IMR-90 (cell line): Measurements from ENCODE around the gene FRMD4B. TPM values are rescaled to one million over a fixed set of nuclear protein-coding genes. Genes with fewer than 3 reads are reported as not detected.

Experiments
- ATAC-seq: fragments of 200-7000 bp; cut with Tn5 transposase; 2 replicates; pipeline ENCODE4 v1.9.1; 2020; ENCODE audit warnings: low read depth, mild to moderate bottlenecking, moderate library complexity
- BruUV-seq: library from RNA; stranded (reverse); fragments of 400-500 nt; replicated peaks from 2 replicates; lab custom pipeline; 2021; lab: Mats Ljungman, UMichigan
- CTCF ChIA-PET: fragments of 300-600 bp; formaldehyde crosslinking; extraction: SDS; loops from one replicate; lab custom pipeline; 2021; ENCODE audit warnings: antibody characterized with exemption; lab: Yijun Ruan, JAX
- POLR2A ChIA-PET: fragments of 300-600 bp; sonication (Branson Sonifier 250); formaldehyde crosslinking; loops from one replicate; lab custom pipeline; 2022; ENCODE audit warnings: antibody characterized with exemption; ENCODE audit not compliant: unreplicated experiment; lab: Charles Lee
- DNase-seq: peaks from one replicate; pipeline ENCODE4 v3.0.0; 2013
- H2AFZ ChIP-seq: replicated peaks from 2 replicates; pipeline ENCODE3; 2013; ENCODE audit warnings: low read length, mild to moderate bottlenecking; ENCODE audit not compliant: poor library complexity
- H2AK5ac ChIP-seq: 2 replicates; pipeline ENCODE4 v1.6.1; 2013; ENCODE audit warnings: low read depth, low read length, inconsistent platforms
- H2AK9ac ChIP-seq: replicated peaks from 2 replicates; pipeline ENCODE3; 2013; ENCODE audit warnings: mild to moderate bottlenecking, low read depth, low read length, moderate library complexity; ENCODE audit not compliant: poor library complexity
- H2BK120ac ChIP-seq: 2 replicates; pipeline ENCODE4 v1.6.1; 2013; ENCODE audit warnings: low read depth, low read length, inconsistent platforms
- H2BK15ac ChIP-seq: 3 replicates; pipeline ENCODE4 v1.6.1; 2013; ENCODE audit warnings: low read depth, low read length, inconsistent platforms
- H2BK20ac ChIP-seq: 2 replicates; pipeline ENCODE4 v1.6.1; 2013; ENCODE audit warnings: low read depth, mild to moderate bottlenecking, inconsistent platforms, low read length, moderate library complexity
- H2BK5ac ChIP-seq: 2 replicates; pipeline ENCODE4 v1.6.1; 2013; ENCODE audit warnings: mild to moderate bottlenecking, low read depth, low read length, inconsistent platforms; ENCODE audit not compliant: poor library complexity, severe bottlenecking
- H3K14ac ChIP-seq: replicated peaks from 2 replicates; pipeline ENCODE4 v1.6.1; 2013; ENCODE audit warnings: low read depth, low read length, inconsistent platforms
- H3K18ac ChIP-seq: 2 replicates; pipeline ENCODE4 v1.6.1; 2013; ENCODE audit warnings: low read depth, low read length, control low read depth
- H3K23ac ChIP-seq: 2 replicates; pipeline ENCODE4 v1.6.1; 2013; ENCODE audit warnings: low read depth, low read length, inconsistent platforms
- H3K27ac ChIP-seq: 2 replicates; pipeline ENCODE4 v1.5.1; 2013; ENCODE audit warnings: mild to moderate bottlenecking, control low read depth, low read length; ENCODE audit not compliant: insufficient read depth
- H3K27me3 ChIP-seq: 2 replicates; pipeline ENCODE4 v1.6.1; 2013; ENCODE audit warnings: low read length; ENCODE audit not compliant: control insufficient read depth, insufficient read depth
- H3K36me3 ChIP-seq: 2 replicates; pipeline ENCODE4 v1.6.1; 2013; ENCODE audit warnings: low read length, mixed read lengths; ENCODE audit not compliant: control insufficient read depth, insufficient read depth
- H3K4ac ChIP-seq: 2 replicates; pipeline ENCODE4 v1.6.1; 2013; ENCODE audit warnings: low read depth, low read length, inconsistent platforms
- H3K4me1 ChIP-seq: 2 replicates; pipeline ENCODE4 v1.6.1; 2013; ENCODE audit warnings: low read length, mixed read lengths; ENCODE audit not compliant: control insufficient read depth, insufficient read depth
- H3K4me2 ChIP-seq: 2 replicates; pipeline ENCODE4 v1.6.1; 2013; ENCODE audit warnings: low read depth, mild to moderate bottlenecking, control low read depth, low read length, moderate library complexity
- H3K4me3 ChIP-seq: 2 replicates; pipeline ENCODE4 v1.5.1; 2013; ENCODE audit warnings: low read depth, mild to moderate bottlenecking, control low read depth, low read length, moderate library complexity; ENCODE audit not compliant: insufficient read depth
- H3K56ac ChIP-seq: 2 replicates; pipeline ENCODE4 v1.6.1; 2013; ENCODE audit warnings: low read length, inconsistent platforms; ENCODE audit not compliant: insufficient read depth; ENCODE audit errors: extremely low read depth
- H3K79me1 ChIP-seq, 2 experiments: 2 replicates each; pipeline ENCODE4 v1.6.1; 2013; ENCODE audit warnings: low read length in 2 of 2, inconsistent platforms in 1 of 2, low read depth in 1 of 2
- H3K9ac ChIP-seq: 2 replicates; pipeline ENCODE4 v1.6.1; 2013; ENCODE audit warnings: low read depth, low read length, control low read depth
- H3K9me1 ChIP-seq: 2 replicates; pipeline ENCODE4 v1.6.1; 2013; ENCODE audit warnings: low read length, inconsistent platforms; ENCODE audit not compliant: insufficient read depth
- H3K9me3 ChIP-seq: 2 replicates; pipeline ENCODE4 v1.6.1; 2013; ENCODE audit warnings: low read length; ENCODE audit not compliant: control insufficient read depth, insufficient read depth
- H4K20me1 ChIP-seq: 2 replicates; pipeline ENCODE4 v1.6.1; 2013; ENCODE audit warnings: low read length, inconsistent platforms; ENCODE audit not compliant: insufficient read depth
- H4K5ac ChIP-seq: 2 replicates; pipeline ENCODE4 v1.6.1; 2013; ENCODE audit warnings: mild to moderate bottlenecking, low read depth, low read length, control low read depth
- H4K8ac ChIP-seq, 2 experiments: 2 replicates each; pipeline ENCODE4 v1.6.1; 2013; ENCODE audit warnings: low read depth in 2 of 2, low read length in 2 of 2, control low read depth in 1 of 2, inconsistent platforms in 1 of 2
- H4K91ac ChIP-seq: 2 replicates; pipeline ENCODE4 v1.6.1; 2013; ENCODE audit warnings: low read depth, low read length, inconsistent platforms; ENCODE audit not compliant: insufficient read depth
- CEBPB ChIP-seq: IDR thresholded peaks from 2 replicates; pipeline ENCODE4 v1.6.1; 2012; ENCODE audit warnings: low read depth, low read length, improper control_type of control experiment
- CTCF ChIP-seq: conservative IDR thresholded peaks from 2 replicates; pipeline ENCODE4 v1.5.1; 2012; ENCODE audit warnings: mild to moderate bottlenecking, low read depth, low read length, improper control_type of control experiment
- ELK1 ChIP-seq: fragments of 150-350 bp; IDR thresholded peaks from 2 replicates; pipeline ENCODE4 v1.6.1; 2016; ENCODE audit warnings: low read depth, mild to moderate bottlenecking, low read length, moderate library complexity, borderline replicate concordance
- RFX5 ChIP-seq: IDR thresholded peaks from 2 replicates; pipeline ENCODE4 v1.8.0; 2012; ENCODE audit warnings: low read depth, mild to moderate bottlenecking, low read length, moderate library complexity
- SMC3 ChIP-seq: fragments of 150-350 bp; IDR thresholded peaks from 2 replicates; pipeline ENCODE4 v1.6.1; 2016; ENCODE audit warnings: low read depth, mild to moderate bottlenecking, antibody characterized with exemption, low read length, moderate library complexity
- WGBS, 2 experiments: methylation state at CpG; one replicate each; pipeline versions ENCODE4 v1.1.5 to v1.1.7; 2013; ENCODE audit warnings: missing lambda C conversion rate in 2 of 2; ENCODE audit not compliant: insufficient read length in 1 of 2; ENCODE audit errors: extremely low coverage in 2 of 2; 5-methylcytosine and 5-hydroxymethylcytosine counted together
- dilution Hi-C: fragments of 300-500 bp; cut with HindIII; formaldehyde crosslinking; loops from one replicate; pipeline ENCODE4 v1.14.3; 2018; ENCODE audit warnings: low sequenced_read_pairs; ENCODE audit not compliant: unreplicated experiment
- in situ Hi-C: fragments of 300-500 bp; cut with MboI; formaldehyde crosslinking; loops from 3 replicates; pipeline ENCODE4 v1.14.3; 2019; ENCODE audit warnings: low sequenced_read_pairs, inconsistent platforms, mixed read lengths
- intact Hi-C: fragments of 100-400 bp; cut with micrococcal nuclease; formaldehyde crosslinking; loops from 2 replicates; pipeline ENCODE4 v1.10.0; 2022
- polyA plus RNA-seq, 3 experiments: library from polyadenylated mRNA; depleted of rRNA; stranded (reverse); fragments of >200 nt; gene quantifications; 2 replicates each; pipeline ENCODE4 v1.2.3, GENCODE V29; 2012; ENCODE audit warnings: low replicate concordance in 1 of 3
- total RNA-seq: library from RNA; depleted of rRNA; stranded (reverse); fragments of >200 nt; gene quantifications from 2 replicates; pipeline ENCODE4 v1.2.3, GENCODE V29; 2012

Gene FRMD4B
- total and polyA plus RNA-seq, 2 of the 4 experiments (the other 2 are of a cell fraction), result 0.14 to 0.36 TPM

GRCh38 chr3:69322158-69322509 is 63.8 kb downstream of the FRMD4B start:
- ChIA-PET POLR2A (no interaction called here), CTCF (interaction anchor here (0.6 kb wide), 2 partner anchors 16 to 100 kb away, joined by 3 to 5 read pairs; no protein-coding TSS in a partner anchor)
- H3K79me1 ChIP-seq, result no peaks in the 10 kb centered on the region
- in situ Hi-C loops, result no loop called here
- no peaks in the 10 kb centered on the region for H3K9me1 ChIP-seq
- no peak overlapping the region for H3K14ac ChIP-seq
- no peak overlapping the region for H3K4me3 ChIP-seq
- H2BK20ac ChIP-seq, result no peak overlapping the region
- H2BK120ac ChIP-seq, result no peak overlapping the region
- ATAC-seq, result no peak
- no peak overlapping the region for H3K4ac ChIP-seq
- H3K18ac ChIP-seq, result no peak overlapping the region
- no peak overlapping the region for H3K27ac ChIP-seq
- no peaks in the 10 kb centered on the region for H3K36me3 ChIP-seq
- H2BK15ac ChIP-seq, result no peak overlapping the region
- no peak overlapping the region for H4K5ac ChIP-seq
- no peak overlapping the region for H4K91ac ChIP-seq
- no peaks in the 10 kb centered on the region for H4K20me1 ChIP-seq
- no TSS peak for BruUV-seq
- no peak overlapping the region for H3K56ac ChIP-seq
- H2BK5ac ChIP-seq, result no peak overlapping the region
- no peak overlapping the region for H2AFZ ChIP-seq
- dilution Hi-C loops, result no loop called here
- no peak overlapping the region for H2AK9ac ChIP-seq
- H3K9ac ChIP-seq, result no peak overlapping the region
- H2AK5ac ChIP-seq, result no peak overlapping the region
- WGBS, 2 experiments, result no CpG with 5 or more reads among the region's 4 CpGs
- DNase-seq, result no peak
- no peaks in the 10 kb centered on the region for H3K27me3 ChIP-seq
- no peak for TF ChIP-seq RFX5
- no peak for TF ChIP-seq ELK1
- no peak for TF ChIP-seq CTCF
- TF ChIP-seq SMC3, result no peak
- no peak for TF ChIP-seq CEBPB
- H3K23ac ChIP-seq, result no peak overlapping the region
- intact Hi-C loops, result no loop called here
- H3K9me3 ChIP-seq, result no peaks in the 10 kb centered on the region
- no peaks in the 10 kb centered on the region for H3K4me1 ChIP-seq
- H4K8ac ChIP-seq, result no peak overlapping the region
- no peak overlapping the region for H3K4me2 ChIP-seq
